AG09319 (cell line): Measurements from ENCODE around the gene PNKP.

Source experiments
- DNase-seq: peaks from one replicate; pipeline ENCODE4 v3.0.0-alpha.2; 2010; ENCODE audit warnings: low read depth; ENCODE audit errors: extremely low read depth
- TF ChIP-seq, protein P1 (sequence below): IDR thresholded peaks from 2 replicates; pipeline ENCODE4 v1.5.1; 2011; ENCODE audit warnings: low read depth, mild to moderate bottlenecking, inconsistent platforms, low read length, moderate library complexity

PNKP gene

GRCh38 chr19:49908480-49909420 lies 41.4 kb upstream of the PNKP start:
- no peak for DNase-seq
- TF ChIP-seq, protein P1, sequence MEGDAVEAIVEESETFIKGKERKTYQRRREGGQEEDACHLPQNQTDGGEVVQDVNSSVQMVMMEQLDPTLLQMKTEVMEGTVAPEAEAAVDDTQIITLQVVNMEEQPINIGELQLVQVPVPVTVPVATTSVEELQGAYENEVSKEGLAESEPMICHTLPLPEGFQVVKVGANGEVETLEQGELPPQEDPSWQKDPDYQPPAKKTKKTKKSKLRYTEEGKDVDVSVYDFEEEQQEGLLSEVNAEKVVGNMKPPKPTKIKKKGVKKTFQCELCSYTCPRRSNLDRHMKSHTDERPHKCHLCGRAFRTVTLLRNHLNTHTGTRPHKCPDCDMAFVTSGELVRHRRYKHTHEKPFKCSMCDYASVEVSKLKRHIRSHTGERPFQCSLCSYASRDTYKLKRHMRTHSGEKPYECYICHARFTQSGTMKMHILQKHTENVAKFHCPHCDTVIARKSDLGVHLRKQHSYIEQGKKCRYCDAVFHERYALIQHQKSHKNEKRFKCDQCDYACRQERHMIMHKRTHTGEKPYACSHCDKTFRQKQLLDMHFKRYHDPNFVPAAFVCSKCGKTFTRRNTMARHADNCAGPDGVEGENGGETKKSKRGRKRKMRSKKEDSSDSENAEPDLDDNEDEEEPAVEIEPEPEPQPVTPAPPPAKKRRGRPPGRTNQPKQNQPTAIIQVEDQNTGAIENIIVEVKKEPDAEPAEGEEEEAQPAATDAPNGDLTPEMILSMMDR: no peak

DNA sequence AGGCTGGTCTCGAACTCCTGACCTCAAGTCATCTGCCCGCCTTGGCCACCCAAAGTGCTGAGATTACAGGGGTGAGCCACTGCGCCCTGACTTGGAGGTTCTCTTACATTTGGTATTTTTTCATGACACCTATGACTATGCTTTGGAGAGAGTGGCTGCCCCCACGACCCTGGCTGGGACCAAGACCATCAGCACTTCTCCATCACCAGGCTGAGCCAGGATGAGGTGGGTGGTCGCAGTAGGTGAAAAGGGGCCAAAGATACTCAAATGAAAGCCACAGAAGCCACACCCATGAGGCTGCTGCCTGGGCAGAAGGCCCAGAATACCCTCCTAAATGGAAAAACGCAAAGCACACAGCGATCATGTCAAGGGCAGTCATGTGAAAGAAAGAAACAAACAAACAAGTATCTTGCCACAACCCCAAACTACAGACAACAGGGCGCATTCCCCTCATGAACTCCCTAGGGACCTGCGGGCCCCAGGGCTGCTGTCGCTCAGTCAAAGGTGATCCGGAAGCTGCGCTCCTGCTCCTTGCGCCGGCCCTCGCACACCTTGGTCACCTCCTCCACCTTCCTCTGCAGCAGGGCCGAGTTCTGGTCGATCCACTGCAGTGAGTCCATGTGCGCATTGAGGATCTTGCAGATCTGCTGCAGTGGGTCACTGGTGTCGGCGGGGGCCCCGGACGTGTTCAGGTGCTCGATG lies 40.5 kb upstream of the PNKP start:
- no peak for DNase-seq
- TF ChIP-seq, protein P1: no peak

DNA sequence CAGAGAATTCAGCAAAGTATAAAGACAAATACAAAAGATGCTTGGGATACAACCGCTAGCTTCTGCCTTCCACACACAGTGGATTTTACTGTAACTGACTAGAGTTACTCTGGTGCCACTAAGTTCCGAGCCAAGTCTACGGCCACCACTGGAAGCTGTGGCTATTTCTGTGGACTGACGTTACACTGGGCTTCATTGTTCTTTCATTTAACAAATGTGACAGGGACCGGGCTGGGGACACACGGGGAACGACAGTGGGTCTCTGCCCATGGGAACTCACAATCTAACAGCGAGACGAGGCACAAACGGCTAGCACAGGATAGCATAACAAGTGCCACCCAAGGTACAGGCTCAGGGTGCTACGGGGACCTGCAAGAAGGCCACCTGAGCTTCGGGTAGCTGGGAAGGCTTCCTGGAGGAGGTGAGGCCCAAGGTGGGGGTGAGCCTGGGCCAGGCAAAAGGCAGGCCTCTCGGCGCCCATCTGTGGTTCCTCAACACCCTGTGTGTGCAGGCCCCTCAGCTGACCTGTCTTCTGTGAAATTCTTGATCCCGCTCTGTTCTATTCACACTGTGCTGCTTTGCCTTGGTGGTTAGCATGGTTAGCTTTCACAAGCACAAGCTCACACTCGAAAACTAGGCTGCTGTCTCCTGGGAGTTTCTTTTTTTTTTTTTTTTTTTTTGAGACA lies 39.6 kb upstream of the PNKP start:
- TF ChIP-seq, protein P1: no peak
- DNase-seq: no peak

DNA sequence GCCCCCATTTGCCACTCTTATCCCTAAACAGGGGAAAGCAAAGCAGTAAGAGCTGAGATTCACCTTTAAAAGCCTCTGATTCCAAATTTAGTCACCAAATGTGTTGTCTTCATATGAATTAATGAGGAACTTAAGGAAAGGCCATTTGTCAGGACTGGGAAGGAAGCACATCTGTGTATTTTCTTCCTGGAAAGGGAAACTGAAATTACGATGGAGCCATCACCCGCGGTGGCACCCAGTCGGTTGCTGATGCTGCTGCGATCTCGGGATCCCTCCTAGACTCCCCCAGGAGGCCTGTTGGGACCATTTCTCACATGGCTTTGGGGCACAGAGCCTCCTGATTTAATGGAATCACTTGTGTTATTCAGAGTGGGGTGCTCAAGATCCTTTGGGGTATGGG lies 36.8 kb upstream of the PNKP start:
- TF ChIP-seq, protein P1: no peak
- no peak for DNase-seq

DNA sequence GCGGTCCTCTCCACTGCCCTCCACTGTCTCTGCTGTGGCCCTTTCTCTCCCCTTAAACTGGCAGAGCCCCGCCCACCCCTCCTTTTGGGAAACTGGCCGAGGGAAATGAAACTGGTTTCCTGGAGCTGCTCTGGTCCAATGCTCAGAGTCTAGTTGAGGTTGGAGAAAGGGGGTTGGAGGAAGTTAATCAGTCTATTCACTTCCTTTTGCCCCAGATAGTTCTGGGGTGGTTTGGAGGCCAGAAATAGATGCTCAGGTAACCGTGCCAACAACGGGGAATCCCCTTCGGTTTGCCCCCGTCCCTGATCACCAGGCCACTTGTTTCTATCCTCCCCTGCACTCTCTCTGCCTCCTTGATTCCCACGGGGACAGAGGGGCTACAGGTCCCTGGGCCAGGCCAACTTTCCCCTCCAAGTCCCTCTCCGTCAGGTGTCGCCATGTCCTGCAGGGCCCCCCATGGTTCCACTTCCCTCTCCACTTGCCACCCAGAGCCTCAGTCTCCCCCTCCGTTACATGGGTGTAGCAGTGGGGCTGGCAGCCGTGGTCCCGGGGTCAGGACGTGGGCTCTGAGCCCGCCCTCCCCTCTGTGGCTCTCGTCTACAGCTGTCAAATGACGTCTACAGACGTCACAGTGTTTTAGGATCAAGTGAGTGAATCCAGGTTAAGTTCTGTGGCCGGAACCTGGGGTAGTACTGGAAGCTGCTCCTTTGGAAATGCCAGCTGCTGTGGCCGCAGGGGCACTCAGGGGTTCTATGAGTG lies 29.7 kb upstream of the PNKP start, which contains the start of gene IL4I1:
Gene IL4I1, minus strand, starts transcription at position 25 of the 759 bp plus-strand sequence. CDS start 727 bp downstream, outside the sequence.
- no peak for DNase-seq
- TF ChIP-seq, protein P1: no peak

GRCh38 chr19:49895566-49896297 lies 28.4 kb upstream of the PNKP start:
- TF ChIP-seq, protein P1: no peak
- DNase-seq: no peak
